GM19467 (cell line): ENCODE measurements around the gene PCNT.
"Not testable (repeated sequence)": the region's sequence is repeated elsewhere in the genome, so short reads cannot be mapped to it uniquely, and the experiment has no call there.

Experiments
- ATAC-seq: cut with Tn5 transposase; IDR thresholded peaks from one replicate; pipeline ENCODE4 v1.9.1; 2021; ENCODE audit warnings: mild to moderate bottlenecking, moderate library complexity; ENCODE audit not compliant: unreplicated experiment

Gene PCNT

DNA sequence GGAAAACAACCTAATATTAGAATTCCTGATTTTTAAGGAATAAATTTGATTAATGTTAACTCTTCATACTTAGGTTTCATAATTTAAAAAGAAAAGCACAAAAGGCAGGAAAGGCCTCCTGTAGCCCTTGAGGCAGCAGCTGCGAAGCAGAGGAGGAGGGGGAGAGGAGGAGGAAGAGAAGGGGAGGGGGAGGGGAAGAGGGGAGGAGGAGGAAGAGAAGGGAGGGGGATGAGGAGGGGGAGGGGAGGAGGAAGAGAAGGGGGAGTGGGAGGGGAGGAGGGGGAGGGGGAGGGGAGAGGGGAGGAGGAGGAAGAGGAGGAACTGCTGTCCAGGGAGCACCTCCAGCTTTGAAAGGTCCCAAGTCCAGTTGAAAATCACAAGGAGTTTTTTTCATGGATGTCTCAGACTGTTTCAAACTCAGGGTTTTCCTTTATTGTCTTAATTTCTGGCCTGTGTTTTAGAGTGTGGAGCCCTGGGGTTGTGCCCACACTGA, 99.6 kb downstream of the PCNT start:
- no peak for ATAC-seq

DNA sequence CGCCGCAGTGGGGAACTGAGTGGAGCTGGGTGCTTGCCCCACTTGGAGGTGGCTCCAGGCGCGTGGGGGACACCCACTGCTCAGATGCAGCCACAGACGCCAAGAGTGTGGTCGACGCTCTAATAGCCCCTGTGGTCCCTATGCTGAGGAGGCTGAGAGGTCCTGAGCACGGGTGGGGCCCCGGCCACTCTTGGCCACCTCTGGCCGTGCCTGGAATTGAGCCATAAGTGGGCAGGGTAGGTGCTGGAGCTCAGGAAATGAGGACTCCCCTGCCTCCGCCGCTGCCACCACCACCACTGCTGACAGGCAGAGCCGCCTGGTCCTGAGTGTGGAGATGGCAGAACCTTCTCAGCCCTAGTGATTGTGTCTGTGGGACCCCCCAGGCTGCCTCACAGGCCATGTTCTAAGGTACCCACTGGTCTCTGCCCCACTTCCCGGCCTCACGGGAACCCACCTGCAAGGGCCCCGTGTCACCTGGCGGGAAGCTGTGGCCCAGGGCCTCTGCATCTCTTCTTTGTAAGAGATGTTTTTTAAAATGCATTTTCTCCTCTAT, 100.2 kb downstream of the PCNT start:
- ATAC-seq: no peak

DNA sequence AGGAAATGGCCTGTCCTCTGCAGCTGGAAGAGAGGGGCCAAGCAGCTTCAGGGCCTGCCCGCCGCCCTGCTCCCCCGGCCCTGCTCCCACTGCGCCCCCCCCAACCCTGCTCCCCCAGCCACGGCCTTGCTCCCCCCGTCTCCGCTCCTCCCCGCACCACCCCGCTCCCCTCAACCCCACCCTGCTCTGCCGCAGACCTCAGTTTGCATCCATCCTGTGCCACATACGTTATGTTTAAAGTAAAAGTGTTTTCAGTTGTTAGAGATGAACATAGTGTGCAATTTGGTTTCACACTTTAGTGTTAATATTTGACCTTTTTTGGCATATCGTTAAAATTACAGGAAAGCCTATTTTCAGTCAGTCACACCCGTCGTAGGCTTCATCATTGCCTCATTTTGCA, 100.7 kb downstream of the PCNT start:
- no peak for ATAC-seq

DNA sequence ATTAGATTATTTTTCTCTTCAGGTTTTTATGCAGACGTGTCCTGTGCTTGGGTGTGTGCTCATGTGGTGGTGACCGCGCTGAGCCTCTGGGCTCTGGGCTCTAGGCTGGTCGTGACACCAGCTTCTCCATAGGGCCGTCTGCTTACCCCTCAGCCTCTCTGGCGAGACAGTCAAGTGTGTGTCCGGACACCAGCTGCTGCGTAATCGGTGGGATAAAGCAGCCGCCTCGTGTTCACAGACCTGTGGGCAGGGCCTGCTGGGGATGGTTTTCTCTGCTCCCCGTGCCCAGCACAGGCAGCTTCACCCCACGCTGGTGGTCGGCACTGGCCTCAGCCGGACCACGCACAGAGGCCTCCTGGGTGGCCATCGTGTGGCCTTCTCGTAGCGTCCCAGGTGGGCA, 101.1 kb downstream of the PCNT start:
- ATAC-seq: no peak

DNA sequence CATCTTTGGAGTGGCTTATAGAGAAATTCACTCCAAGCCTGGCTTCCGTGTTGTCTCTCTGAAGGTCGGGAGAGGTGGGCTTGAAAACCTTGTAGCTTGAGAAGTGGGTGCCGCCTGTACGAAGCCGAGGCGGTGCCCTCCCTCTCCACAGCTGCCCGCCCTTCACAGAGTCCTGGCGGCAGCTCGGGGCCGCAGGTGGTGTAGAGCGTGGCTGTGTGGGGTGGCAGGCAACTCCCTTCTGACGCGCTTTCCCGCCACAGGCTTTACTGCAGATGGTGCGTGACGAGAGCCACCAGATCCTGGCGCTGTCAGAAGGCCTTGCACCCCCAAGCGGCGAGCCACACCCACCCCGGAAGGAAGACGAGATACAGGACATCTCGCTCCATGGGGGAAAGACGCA, 101.6 kb downstream of the PCNT start:
- no peak for ATAC-seq

DNA sequence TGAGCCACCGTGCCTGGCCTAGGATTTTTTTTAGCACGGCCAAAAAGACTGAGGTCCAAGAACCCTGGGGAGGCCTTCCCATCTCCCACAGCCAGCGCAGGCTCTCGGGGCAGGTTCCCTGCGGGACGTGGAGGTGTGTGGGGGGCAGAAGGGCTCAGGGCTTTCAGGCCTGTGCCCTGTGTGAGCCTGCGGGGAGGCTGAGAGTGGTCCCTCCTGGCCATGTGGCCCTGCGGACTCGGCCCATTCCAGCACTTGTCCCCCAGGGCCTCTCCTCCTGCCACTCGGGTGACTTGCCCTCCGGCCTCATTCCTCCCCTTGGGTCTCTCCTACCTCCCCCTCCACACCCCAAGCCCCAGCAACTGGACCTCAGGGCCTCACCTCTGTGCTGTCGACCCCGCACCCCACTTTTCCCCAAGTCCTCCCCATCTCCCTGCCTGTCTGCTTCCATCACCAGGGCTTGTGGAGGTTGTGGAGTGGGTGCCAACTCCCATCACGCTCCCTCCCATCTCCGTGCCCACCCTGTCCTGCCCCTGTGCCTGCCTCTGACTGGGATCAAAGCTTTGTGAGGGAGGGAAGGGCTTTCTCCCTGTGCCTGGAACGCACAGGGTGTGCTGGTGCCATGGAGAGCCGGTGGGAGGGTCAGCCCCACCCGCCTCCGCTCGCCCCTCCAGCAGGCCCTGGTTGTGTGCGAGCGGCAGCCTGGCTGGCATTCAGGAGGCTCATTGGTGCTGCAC, 102.5 kb downstream of the PCNT start:
- ATAC-seq: no peak

DNA sequence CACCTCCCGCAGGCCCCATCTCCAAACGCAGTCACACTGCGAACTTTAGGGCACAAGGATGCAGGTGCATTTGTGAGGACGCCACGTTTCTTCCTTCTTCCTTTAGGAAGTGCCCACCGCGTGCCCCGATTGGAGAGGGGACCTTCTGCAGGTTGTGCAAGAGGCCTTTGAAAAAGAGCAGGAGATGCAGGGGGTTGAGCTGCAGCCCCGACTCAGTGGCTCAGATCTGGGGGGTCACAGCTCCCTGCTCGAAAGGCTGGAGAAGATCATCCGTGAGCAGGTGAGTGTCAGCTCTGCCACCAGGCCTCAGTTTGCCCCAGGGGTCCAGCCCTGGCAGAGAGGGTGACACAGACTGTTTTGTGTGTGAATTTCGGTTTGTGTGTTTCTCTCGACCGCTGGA, 103.6 kb downstream of the PCNT start:
- no peak for ATAC-seq

DNA sequence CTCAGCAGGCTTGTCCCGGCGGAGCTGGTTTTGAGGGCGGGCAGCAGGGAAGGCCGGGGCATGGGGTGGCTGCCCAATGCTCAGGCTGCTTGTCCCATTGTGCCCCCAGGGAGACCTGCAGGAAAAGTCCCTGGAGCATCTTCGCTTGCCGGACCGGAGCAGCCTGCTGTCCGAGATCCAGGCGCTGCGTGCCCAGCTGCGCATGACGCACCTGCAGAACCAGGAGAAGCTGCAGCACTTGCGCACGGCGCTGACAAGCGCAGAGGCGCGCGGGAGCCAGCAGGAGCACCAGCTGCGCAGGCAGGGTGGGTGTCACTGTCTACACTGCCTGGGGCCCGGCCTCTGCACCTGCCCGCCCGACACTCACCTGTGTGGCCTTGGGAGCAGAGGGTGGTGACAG, 104.3 kb downstream of the PCNT start:
- ATAC-seq: no peak

DNA sequence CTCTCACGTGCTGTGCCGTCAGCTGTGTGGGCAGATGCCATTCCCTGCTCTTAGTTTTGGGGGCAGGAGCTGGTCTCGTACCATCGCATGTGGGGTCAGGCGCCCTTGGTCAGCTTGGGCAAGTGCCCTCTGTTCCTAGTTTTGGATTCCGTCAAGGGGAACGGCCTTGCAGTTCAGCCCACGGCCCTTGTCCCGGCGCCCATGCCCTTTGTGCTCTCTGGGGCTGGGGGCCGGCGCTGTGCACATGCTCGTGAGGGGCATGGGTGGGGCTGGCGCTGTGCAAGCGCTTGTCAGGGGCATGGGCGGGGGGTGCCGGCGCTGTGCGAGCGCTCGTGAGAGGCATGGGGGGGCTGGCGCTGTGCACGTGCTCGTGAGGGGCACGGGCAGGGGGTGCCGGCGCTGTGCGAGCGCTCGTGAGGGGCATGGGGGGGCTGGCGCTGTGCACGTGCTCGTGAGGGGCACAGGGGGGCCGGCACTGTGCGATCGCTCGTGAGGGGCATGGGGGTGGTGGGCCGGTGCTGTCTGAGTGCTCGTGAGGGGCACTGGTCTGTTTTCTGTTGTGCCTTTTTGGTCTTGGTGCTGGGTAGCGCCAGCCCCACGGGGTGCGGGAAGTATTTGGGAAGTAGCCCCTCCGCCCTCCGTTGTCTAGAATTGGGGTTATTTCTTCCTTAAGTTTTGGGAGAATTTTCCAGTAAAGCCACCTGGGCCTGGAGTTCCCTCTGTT, 105.2 kb downstream of the PCNT start:
- ATAC-seq: no peak

DNA sequence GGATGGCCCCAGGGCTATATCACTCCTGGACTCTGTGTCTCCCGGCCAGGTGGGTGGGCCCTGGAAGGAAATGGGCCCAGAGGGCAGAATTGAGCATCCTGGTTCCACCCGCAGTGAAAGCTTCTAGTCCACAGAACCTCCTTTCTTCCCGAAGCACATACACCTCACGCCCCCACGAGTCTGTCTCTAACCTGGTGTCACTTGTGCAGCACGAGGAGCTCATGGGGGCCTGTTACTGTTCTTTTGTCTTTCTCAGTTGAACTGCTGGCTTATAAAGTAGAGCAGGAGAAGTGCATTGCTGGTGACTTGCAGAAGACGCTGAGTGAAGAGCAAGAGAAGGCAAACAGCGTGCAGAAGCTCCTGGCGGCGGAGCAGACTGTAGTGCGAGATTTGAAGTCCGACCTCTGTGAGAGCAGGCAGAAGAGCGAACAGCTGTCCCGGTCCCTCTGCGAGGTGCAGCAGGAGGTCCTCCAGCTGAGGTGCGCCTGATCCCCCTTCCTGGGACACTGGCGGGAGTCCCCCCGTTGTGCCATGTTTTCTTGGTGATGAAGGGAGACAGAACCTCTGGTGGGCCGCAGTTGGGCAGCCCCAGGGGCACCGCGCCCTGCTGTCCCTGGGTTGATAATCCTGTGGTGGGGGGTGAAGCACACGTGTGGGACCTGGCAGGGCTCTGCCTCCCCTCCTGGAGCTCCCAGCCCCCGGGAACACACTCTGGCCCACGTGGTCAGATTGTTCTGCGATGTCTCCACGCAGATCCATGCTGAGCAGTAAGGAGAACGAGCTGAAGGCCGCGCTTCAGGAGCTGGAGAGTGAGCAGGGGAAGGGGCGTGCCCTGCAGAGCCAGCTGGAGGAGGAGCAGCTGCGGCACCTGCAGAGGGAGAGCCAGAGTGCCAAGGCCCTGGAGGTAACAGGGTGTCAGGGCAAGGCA, 106.1 kb downstream of the PCNT start:
- ATAC-seq: no peak

DNA sequence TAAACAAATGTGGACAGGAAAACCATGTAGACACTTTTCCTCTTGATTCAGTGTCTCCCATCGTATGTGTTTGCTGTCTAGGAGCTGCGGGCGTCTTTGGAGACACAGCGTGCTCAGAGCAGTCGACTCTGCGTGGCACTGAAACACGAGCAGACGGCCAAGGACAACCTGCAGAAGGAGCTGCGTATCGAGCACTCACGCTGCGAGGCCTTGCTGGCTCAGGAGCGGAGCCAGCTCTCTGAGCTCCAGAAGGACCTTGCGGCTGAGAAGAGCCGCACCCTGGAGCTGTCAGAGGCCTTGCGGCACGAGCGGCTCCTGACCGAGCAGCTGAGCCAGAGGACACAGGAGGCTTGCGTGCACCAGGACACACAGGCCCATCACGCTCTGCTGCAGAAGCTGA, 107.5 kb downstream of the PCNT start:
- ATAC-seq: no peak

DNA sequence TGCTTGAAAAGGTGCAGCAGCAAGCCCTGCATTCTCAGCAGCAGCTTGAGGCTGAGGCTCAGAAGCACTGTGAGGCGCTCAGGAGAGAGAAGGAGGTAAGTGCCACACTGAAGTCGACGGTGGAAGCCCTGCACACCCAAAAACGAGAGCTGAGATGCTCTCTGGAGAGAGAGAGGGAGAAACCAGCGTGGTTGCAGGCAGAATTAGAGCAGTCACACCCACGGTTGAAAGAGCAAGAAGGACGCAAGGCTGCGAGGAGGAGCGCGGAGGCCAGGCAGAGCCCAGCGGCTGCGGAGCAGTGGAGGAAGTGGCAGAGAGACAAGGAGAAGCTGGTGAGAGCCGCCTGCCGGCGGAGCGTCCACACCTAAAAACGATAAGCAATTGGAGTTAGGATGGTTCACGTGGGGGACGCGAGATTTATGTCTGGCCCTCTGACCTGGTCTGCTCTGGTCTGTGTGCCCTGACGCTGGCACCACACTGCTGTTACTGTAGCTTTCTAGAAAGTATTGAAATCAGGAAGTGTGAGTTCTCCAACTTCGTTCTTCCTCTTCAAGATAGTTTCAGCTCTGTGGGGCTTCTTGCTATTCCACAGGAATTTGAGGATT, 108.0 kb downstream of the PCNT start:
- no peak for ATAC-seq

DNA sequence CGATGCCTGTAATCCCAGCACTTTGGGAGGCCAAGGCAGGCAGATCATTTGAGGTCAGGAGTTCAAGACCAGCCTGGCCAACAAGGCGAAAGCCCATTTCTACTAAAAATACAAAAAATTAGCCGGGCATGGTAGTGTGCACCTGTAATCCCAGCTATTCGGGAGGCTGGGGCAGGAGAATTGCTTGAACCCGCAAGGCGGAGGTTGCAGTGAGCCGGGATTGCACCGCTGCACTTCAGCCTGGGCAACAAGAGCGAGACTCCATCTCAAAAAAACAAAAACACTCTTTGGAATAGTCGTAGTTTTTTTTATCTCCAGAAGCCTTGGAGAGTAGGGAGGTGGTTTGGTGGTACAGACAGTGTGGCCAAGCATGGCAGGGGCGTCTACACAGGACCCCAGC, 109.2 kb downstream of the PCNT start:
- ATAC-seq: not testable (repeated sequence)

DNA sequence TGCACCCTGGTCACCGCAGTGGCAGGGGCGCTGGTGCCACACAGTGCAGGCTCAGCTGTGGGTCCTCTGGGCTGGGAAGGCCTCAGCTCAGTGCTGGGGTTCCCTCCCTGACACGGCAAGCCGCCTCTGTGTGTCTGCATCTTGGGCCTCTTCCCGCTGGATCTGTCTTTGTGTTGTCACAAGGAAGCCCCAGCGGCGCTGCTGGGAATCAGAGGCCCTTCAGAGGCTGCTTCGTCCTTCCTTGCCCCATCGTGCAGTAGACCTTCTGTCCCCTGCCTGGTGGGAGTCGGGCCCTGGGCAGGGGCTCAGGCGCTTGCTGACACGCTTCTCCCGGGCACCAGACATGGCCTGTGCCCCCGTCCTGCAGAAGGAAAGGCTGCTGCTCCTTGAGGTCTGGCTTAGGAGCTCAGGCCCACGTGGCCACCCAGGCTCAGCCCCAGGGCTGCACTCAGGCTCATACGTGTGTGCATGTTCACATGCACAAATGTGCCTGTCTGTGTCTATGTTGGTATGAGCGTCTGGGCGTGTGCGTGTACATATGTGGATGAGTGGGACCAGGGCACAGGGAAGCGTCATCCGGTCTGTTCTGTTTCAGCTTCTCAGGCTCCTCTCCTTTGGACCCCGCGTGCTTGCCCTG, 110.5 kb downstream of the PCNT start:
- ATAC-seq: no peak

DNA sequence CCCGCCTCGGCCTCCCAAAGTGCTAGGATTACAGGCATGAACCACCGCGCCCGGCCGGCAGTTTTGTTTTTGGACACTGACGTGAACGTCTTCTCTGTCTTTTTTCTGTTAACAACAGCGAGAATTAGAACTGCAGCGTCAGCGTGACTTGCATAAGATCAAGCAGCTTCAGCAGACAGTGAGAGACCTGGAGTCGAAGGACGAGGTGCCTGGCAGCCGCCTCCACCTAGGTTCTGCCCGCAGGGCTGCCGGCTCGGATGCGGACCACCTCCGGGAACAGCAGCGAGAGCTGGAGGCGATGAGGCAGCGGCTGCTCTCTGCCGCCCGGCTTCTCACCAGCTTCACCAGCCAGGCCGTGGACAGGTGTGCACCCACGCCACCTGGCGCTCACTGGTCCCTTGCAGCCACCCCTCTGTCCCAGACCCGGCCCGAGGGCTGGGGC, 111.9 kb downstream of the PCNT start:
- ATAC-seq: no peak

DNA sequence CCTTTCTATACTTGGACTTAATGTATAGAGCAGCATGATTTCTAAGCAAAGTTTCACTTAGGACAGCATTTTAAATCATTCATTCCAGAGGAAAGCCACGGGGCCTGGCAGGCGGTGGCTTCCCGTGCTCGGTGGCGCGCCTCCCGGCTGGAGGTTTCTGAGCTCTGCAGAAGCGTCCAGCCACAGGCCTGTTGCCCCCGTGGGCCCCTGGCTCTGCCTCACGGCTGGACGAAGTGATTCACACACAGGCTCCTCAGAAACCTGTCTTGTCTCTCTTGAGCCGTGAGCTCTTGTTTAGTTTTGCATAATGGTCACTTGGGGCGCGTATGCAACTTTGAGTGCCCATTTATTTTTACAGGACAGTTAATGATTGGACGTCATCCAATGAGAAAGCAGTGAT, 112.7 kb downstream of the PCNT start:
- no peak for ATAC-seq

DNA sequence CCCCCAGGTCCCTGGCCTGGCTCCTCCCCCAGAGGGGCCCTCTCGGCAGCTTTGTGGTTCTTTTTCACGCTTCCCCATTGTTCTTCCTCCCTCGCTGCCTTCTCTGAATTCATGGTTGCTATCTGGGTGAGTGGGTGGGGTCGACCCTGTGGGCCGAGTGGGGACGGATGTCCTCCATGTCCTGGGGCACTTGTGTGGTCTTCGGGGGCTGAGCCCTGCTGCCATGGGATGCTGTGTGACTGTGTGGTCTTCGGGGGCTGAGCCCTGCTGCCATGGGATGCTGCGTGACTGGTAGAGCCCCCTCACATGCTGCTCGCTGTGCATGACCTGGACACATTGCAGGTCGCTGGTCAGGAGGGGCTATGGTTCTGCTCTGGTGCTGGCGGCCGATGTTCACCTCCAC, 113.1 kb downstream of the PCNT start:
- ATAC-seq: no peak

DNA sequence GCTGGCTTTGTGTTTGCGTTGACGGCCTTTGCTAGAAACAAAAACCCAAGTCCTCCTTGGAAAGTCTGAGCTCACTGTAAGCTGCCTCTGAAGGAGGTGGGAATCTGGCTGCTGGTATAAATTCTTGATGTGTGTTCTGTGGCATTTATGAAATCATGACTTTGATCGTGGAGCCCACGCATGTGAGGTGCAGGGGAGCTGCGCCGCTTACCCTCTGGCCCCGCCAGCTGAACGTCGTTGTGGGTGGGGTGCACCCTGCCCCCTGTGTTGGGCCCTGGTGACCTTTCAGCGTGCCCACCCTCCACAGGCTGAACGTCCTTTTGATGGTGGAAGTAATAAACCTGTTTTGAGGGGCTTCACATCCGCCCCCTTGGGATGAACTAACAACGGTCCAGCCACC, 113.6 kb downstream of the PCNT start:
- no peak for ATAC-seq

DNA sequence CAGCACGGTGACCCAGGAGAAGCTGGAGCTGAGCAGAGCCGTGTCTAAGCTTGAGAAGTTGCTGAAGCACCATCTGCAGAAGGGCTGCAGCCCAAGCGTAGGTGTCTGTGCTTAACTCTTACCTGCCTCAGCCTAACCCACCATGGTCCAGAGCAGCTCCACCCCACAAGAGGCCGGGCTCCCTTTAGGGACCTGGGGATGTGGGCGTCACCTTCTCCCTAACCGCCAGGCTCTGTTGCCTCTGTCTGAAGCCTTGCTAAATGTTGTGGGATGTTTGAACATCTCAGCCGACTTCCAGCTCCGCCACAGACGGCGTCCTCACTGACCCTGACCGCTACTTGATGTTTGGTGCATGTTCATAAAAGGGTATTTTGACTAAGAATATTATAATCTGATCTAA, 114.3 kb downstream of the PCNT start:
- ATAC-seq: no peak

DNA sequence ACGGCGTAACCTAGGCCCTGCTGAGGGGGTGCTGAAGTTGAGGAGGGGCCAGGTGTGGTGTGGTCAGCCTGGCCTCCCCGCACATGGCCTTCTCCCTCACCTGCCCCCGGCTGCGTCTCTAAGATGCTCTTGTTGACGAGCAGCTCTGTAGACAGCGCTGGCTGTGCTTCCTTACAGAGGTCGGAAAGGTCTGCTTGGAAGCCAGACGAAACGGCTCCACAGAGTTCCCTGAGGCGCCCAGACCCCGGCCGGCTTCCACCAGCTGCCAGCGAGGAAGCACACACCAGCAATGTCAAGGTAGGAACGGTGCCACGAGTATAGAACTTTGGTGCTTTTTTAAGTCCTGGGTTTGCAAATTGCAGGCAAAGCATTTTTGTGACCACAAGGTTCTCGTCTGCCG, 116.0 kb downstream of the PCNT start:
- ATAC-seq: no peak
